ENCODE measurements around the gene PTAR1. TPM values are rescaled to one million over a fixed set of nuclear protein-coding genes. Genes with fewer than 3 reads are reported as not detected.

PTAR1 gene
- total and polyA plus RNA-seq, 12 donors = 3.9 to 30.2 (median 23.6) TPM

- intact Hi-C loops (cut with DNase I) = loop anchor here in 1 of 10 donors (10.0 kb wide), 1 partner anchor 60 kb away; no protein-coding TSS in a partner anchor
- TF ChIP-seq CTCF (IDR thresholded peaks at IDR 0.05) = no peak
- Histone ChIP-seq H3K27ac (no peak overlapping the region), H3K27me3 (peaks cover 0 to 17% (median 5%) of the 10 kb centered on the region in 7 donors), H3K4me1 (no peaks in the 10 kb centered on the region), H3K9me3 (no peaks in the 10 kb centered on the region), H3K36me3 (no peaks in the 10 kb centered on the region), H3K4me3 (no peak overlapping the region)
- ATAC-seq (no peak), DNase-seq (no peak)
- 84 to 94% methylated on average over 3 of the region's 3 CpGs for WGBS, 2 donors
Measured at GRCh38 chr9:69794356-69794755, 34.5 kb upstream of the PTAR1 start.

- TF ChIP-seq CTCF (IDR thresholded peaks at IDR 0.05) = peak in 1 of 9 donors; percentile 11
- H3K36me3 ChIP-seq = no peaks in the 10 kb centered on the region
- intact Hi-C loops (cut with DNase I) = loop anchor here in 1 of 10 donors (10.0 kb wide), 1 partner anchor 59 kb away; no protein-coding TSS in a partner anchor
- no peak overlapping the region for H3K27ac ChIP-seq
- no peaks in the 10 kb centered on the region for H3K9me3 ChIP-seq
- no peaks in the 10 kb centered on the region for H3K4me1 ChIP-seq
- peaks cover 0 to 14% (median 5%) of the 10 kb centered on the region in 7 donors for H3K27me3 ChIP-seq
- ATAC-seq = no peak
- no peak overlapping the region for H3K4me3 ChIP-seq
- no peak for DNase-seq
Measured at GRCh38 chr9:69785757-69786156, 25.9 kb upstream of the PTAR1 start.

- no peaks in the 10 kb centered on the region for H3K4me1 ChIP-seq
- ATAC-seq = no peak
- no peak for DNase-seq
- intact Hi-C loops (cut with DNase I) = no loop called here
- peaks cover 0 to 5% (median 0%) of the 10 kb centered on the region in 11 donors for H3K9me3 ChIP-seq
- no peak overlapping the region for H3K27ac ChIP-seq
- H3K4me3 ChIP-seq = no peak overlapping the region
- no peak for TF ChIP-seq CTCF (IDR thresholded peaks at IDR 0.05)
- H3K36me3 ChIP-seq = no peaks in the 10 kb centered on the region
- 75 to 82% methylated on average over 1 of the region's 1 CpG for WGBS, 2 donors
- no peaks in the 10 kb centered on the region for H3K27me3 ChIP-seq
Measured at GRCh38 chr9:69773258-69773657, 13.4 kb upstream of the PTAR1 start.

- ATAC-seq (no peak), DNase-seq (no peak)
- no peaks in the 10 kb centered on the region for H3K36me3 ChIP-seq
- H3K4me3 ChIP-seq = no peak overlapping the region
- no peaks in the 10 kb centered on the region for H3K27me3 ChIP-seq
- WGBS, 2 donors = 72 to 77% methylated on average over 4 of the region's 4 CpGs
- H3K4me1 ChIP-seq = no peaks in the 10 kb centered on the region
- H3K9me3 ChIP-seq = no peaks in the 10 kb centered on the region
- intact Hi-C loops (cut with DNase I) = no loop called here
- TF ChIP-seq CTCF (IDR thresholded peaks at IDR 0.05) = no peak
- no peak overlapping the region for H3K27ac ChIP-seq
Measured at GRCh38 chr9:69771775-69772418, 12.1 kb upstream of the PTAR1 start.

Measured in heart right ventricle (tissue), 16 donors.